Astrocyte of the hippocampus (primary cell): ENCODE measurements around the gene HACD2.

ENCODE experiments used
- DNase-seq: peaks from one replicate; pipeline ENCODE4 v3.0.0; 2011; ENCODE audit warnings: low read depth, low spot score

The HACD2 gene

DNA sequence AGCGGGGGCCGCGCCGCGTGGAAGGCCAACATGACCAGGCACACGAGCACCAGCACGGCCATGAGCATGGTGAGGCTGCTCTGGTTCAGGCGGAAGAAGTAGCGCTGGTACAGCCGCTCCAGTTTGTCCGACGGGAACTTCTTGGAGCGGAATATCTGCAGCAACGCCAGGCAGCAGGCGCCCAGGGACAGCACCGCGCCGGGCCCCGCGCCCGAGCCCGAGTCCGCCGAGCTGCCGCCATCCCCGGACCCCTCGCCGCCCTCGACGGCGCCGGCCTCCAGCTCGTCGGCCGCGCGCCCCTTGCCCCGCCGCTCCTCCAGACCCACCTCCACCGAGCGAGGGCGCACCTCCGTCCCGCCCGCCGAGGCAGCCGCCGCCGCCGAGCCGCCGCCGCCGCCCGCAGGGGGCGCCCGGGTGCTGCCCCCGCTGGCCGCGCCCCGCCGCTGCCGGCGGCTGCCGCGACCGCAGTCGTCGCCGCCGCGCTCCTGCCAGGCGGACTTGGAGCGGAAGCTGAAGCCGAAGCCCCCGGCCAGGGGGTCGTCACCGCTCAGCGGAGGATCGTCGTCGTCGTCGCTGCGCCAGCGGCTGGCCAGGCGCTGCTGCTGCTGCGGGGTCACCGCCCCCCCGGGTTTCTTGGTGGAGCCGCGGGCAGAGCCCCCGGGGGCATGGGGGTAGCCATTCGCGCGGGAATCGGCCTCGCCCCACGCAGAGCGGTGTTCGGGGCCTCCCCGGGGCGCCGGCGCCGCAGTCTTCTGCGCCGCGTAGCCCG lies 136.9 kb downstream of the HACD2 start:
- DNase-seq: peak; percentile 44

DNA sequence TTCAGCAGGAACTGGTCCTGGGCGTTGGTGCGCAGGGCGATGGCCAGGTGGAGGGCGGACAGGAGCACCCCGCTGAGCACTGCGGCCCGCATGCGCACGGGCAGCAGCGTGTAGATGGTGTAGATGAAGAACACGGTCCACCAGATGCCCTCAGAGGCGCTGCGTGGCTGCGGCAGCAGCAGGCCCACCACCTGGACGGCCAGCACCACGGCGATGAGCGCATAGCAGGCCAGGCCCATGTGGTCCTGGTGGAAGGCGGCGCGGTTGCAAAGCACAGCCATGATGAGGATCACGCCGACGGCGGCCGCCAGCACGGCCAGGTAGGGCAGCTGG lies 137.5 kb downstream of the HACD2 start:
- no peak for DNase-seq

DNA sequence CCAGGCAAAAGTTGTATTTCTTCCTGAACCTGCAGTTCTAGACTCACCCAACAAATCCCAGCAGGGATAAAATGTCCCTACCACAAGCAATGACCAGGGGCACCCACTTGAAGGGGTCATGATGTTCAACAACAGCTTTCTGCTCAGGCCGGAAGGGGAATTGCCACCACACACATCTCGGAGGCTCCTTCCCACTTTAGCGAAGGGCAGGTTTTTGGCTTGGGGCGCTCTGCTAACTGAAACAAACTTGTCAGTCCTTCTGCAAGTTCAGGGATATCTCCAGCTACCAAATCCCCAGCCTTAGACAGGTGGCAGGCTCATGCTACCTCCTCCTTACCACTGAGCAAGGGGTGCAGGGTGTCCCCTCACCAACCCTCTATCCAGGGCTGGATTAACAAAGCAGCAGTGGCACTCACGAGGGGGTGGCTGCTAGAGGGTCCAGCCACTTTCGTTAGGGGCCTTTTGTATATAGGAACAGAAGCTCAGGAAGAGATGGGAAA lies 138.2 kb downstream of the HACD2 start:
- no peak for DNase-seq

DNA sequence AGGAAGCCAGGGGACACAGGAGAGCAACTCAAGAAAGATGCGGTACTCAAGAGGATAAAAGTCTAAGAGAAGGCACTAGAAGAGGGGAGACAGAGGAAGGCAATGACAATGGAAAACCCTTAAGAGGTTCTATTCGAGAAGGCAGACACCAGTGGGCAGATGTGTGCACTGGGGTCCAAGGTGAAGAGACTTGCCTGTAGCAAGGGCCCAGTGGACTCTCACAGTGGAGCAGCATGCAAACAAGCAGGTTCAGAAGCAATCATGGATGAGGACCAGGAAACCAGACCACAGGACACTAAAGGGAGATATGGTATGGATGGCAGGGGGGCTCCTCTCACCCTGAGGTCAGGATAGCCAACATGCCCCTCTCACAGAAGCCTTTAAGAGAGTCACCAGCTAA lies 138.6 kb downstream of the HACD2 start:
- DNase-seq: no peak

DNA sequence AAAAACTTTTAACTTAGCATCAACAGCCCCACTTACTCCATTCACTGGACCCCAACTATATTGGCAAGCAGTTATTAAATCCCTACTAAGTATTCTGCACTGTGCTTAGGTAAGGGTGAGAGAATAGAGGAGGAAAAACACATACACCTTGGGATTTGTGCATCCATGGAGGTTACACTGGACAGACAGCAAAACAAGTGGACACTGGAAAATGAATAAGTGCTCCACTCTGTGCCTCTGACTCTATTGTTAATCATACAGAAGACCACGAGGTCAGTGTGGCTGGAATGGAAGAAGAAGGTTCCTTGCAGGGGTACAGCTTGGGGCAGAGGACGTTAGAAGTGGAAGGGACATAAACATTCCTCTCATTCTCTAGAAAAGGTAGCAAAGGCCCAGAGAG lies 139.2 kb downstream of the HACD2 start:
- no peak for DNase-seq

DNA sequence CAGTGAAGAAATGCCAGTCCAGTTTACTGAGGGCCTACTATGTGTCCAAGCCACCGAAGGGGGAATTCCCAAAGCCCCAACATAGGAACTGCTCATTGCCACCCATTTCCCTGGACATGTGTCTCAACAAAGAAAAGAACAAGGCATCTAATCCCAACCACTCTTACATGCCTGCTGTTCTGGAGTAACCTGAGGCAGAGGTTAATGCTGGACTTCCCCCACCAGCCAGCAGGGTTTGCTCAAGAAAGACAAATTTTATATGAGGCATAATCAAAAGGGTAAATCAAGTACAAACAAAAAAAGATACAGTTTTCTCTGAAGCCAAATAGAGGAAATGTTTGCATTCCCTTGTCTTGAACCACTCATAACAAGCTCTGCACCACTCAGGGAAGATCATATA lies 140.1 kb downstream of the HACD2 start:
- no peak for DNase-seq

DNA sequence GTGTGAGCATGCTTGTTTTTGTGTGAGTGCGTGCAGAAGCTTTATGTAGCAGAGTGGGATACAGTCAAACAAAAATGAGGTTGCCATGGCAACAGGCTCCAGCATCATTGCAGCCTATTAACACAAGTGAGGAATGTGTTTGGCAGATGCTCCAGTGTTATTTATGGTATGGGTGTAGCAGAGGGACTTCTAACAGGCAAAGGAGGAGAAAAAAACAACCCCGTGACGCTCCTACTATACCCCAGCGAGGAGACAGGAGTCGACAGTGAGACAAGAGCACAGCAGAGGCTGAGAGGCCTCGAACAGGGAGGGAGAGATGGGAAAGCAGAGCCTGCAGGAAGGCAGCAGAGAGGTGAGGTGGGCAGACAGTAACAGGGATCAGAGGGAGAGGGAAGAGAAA lies 140.8 kb downstream of the HACD2 start:
- DNase-seq: peak; percentile 37

DNA sequence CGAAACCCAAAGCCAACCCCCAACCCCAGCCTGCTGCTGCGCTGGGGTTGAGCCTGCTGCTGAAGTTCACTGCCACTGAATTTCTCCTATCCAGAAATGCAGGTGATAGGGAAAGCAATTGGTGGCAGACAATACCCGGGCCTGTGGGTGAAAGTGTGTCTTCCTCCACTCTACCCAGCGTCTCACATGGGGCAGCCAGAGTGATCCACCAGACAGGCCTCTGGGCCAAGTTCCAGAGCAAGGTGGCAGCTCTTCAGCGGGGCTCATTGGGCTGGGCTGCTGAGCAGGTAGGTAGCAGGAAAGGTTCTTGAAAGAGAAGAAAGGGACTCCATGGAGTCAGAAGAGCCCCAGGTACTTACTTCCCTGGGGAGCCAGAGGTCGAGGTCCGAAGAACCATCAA lies 141.9 kb downstream of the HACD2 start:
- no peak for DNase-seq

DNA sequence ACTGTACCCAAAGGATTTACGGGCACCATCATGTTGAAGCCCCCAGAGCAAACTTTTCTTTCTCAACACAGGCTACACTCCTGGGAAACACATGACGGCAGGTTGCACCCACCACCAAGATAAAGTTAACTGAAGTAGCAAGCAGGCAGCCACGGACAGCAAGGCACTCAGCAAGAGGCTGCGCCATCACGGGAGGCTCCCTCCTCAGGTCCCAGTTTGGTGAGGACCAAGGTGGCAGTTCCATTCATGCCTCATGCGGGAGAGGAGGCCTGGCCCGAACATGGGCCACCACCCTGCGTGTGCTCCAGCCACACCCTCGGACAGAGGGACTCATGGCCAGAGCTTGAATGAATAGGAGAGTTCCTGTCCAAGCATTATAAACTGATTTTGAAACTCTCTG lies 142.7 kb downstream of the HACD2 start:
- DNase-seq: no peak
